Liver (tissue), 9 donors: ENCODE results near the gene CEP164. TPM values are rescaled to one million over a fixed set of nuclear protein-coding genes. Genes with fewer than 3 reads are reported as not detected.

Experiments used
- DNase-seq: peaks from one replicate; pipeline ENCODE4 v3.0.0-alpha.2; 2017; ENCODE audit warnings: low spot score
- H3K27ac ChIP-seq, 2 donors: one replicate each; pipeline ENCODE4 v1.7.0; 2013; ENCODE audit warnings: inconsistent platforms in 2 of 2, low read length in 2 of 2, control low read depth in 1 of 2, low read depth in 1 of 2, mild to moderate bottlenecking in 1 of 2
- H3K27me3 ChIP-seq, 4 donors: one replicate each; pipeline versions ENCODE4 v1.6.1 to v1.7.0; 2013; ENCODE audit warnings: low read length in 3 of 4, inconsistent platforms in 1 of 4, mild to moderate bottlenecking in 1 of 4, moderate library complexity in 1 of 4; ENCODE audit not compliant: control insufficient read depth in 4 of 4, insufficient read depth in 4 of 4
- H3K36me3 ChIP-seq, 4 donors: one replicate each; pipeline versions ENCODE4 v1.6.1 to v1.7.0; 2013; ENCODE audit warnings: low read length in 3 of 4, mild to moderate bottlenecking in 3 of 4, low read depth in 1 of 4, moderate library complexity in 1 of 4; ENCODE audit not compliant: control insufficient read depth in 4 of 4, insufficient read depth in 3 of 4
- H3K4me1 ChIP-seq, 4 donors: one replicate each; pipeline versions ENCODE4 v1.6.1 to v1.7.0; 2013; ENCODE audit warnings: low read length in 3 of 4, mild to moderate bottlenecking in 3 of 4, moderate library complexity in 1 of 4; ENCODE audit not compliant: control insufficient read depth in 4 of 4, insufficient read depth in 4 of 4
- H3K4me3 ChIP-seq, 3 donors: one replicate each; pipeline versions ENCODE4 v1.6.1 to v1.7.0; 2013; ENCODE audit warnings: low read length in 3 of 3, control low read depth in 1 of 3, low read depth in 1 of 3, mild to moderate bottlenecking in 1 of 3
- H3K9ac ChIP-seq, 2 donors: one replicate each; pipeline ENCODE4 v1.7.0; 2013; ENCODE audit warnings: low read length in 2 of 2, mild to moderate bottlenecking in 2 of 2, moderate library complexity in 2 of 2, control low read depth in 1 of 2, low read depth in 1 of 2
- H3K9me3 ChIP-seq, 4 donors: one replicate each; pipeline versions ENCODE4 v1.6.1 to v1.7.0; 2013; ENCODE audit warnings: low read length in 3 of 4; ENCODE audit not compliant: control insufficient read depth in 4 of 4
- CTCF ChIP-seq: fragments of 150-350 bp; IDR thresholded peaks from 2 replicates; pipeline ENCODE4 v1.5.1; 2017; ENCODE audit warnings: improper control_type of control experiment, low read depth, low read length; ENCODE audit not compliant: missing input control
- FOXA1 ChIP-seq: IDR thresholded peaks from 2 replicates; pipeline ENCODE4 v1.6.1; 2016; ENCODE audit warnings: antibody characterized with exemption
- FOXA2 ChIP-seq: IDR thresholded peaks from 2 replicates; pipeline ENCODE4 v1.6.1; 2016; ENCODE audit warnings: antibody characterized with exemption
- GABPA ChIP-seq, 2 donors: IDR thresholded peaks in 1 of 2; conservative IDR thresholded peaks in 1 of 2; 2 replicates each; pipeline ENCODE4 v1.6.1; 2016; ENCODE audit warnings: antibody characterized with exemption in 2 of 2, mild to moderate bottlenecking in 1 of 2, moderate library complexity in 1 of 2
- HNF4G ChIP-seq: IDR thresholded peaks from 2 replicates; pipeline ENCODE4 v1.6.1; 2016; ENCODE audit warnings: antibody characterized with exemption
- JUND ChIP-seq, 2 donors: IDR thresholded peaks; 2 replicates each; pipeline ENCODE4 v1.6.1; 2016; ENCODE audit warnings: antibody characterized with exemption in 2 of 2
- NR2F2 ChIP-seq: IDR thresholded peaks from 2 replicates; pipeline ENCODE4 v1.6.1; 2016; ENCODE audit warnings: antibody characterized with exemption
- RAD21 ChIP-seq, 2 donors: IDR thresholded peaks; 2 replicates each; pipeline ENCODE4 v1.6.1; 2016; ENCODE audit warnings: antibody characterized with exemption in 2 of 2, mild to moderate bottlenecking in 2 of 2
- RXRA ChIP-seq, 2 donors: IDR thresholded peaks; 2 replicates each; pipeline ENCODE4 v1.6.1; 2017 to 2018; ENCODE audit warnings: antibody characterized with exemption in 2 of 2, mild to moderate bottlenecking in 1 of 2
- SP1 ChIP-seq: IDR thresholded peaks from 2 replicates; pipeline ENCODE4 v1.6.1; 2018; ENCODE audit warnings: antibody characterized with exemption, mild to moderate bottlenecking
- TAF1 ChIP-seq: conservative IDR thresholded peaks from 2 replicates; pipeline ENCODE4 v1.6.1; 2016; ENCODE audit warnings: antibody characterized with exemption, mild to moderate bottlenecking
- YY1 ChIP-seq: IDR thresholded peaks from 2 replicates; pipeline ENCODE4 v1.6.1; 2016; ENCODE audit warnings: antibody characterized with exemption, mild to moderate bottlenecking
- ZBTB33 ChIP-seq: IDR thresholded peaks from 2 replicates; pipeline ENCODE4 v1.6.1; 2016; ENCODE audit warnings: antibody characterized with exemption
- WGBS: extraction: QIAGEN DNeasy Blood & Tissue Kit; methylation state at CpG from one replicate; pipeline ENCODE4 v1.1.7; 2013; 5-methylcytosine and 5-hydroxymethylcytosine counted together
- polyA plus RNA-seq, 2 donors: library from polyadenylated mRNA; stranded (reverse) in 1 of 2; unstranded in 1 of 2; fragments of 200-250 nt in 1 of 2; fragments of >200 nt in 1 of 2; fragmentation: Nextera tagmentation in 1 of 2; extraction: Ambion mirVana in 1 of 2; gene quantifications; one replicate each; pipeline versions ENCODE4 v1.2.1 to v1.2.3, GENCODE V29; 2013 to 2015
- total RNA-seq, 2 donors: library from RNA; depleted of rRNA; stranded (reverse); fragments of >200 nt; gene quantifications; one replicate each; pipeline ENCODE4 v1.2.3, GENCODE V29; 2014
- TF ChIP-seq, protein P1 (sequence below): IDR thresholded peaks from 2 replicates; pipeline ENCODE4 v1.6.1; 2016; ENCODE audit warnings: antibody characterized with exemption
- TF ChIP-seq, protein P2 (sequence below): IDR thresholded peaks from 2 replicates; pipeline ENCODE4 v1.6.1; 2016; ENCODE audit warnings: antibody characterized with exemption, mild to moderate bottlenecking
- TF ChIP-seq, protein P3 (sequence below): IDR thresholded peaks from 2 replicates; pipeline ENCODE4 v1.6.1; 2016; ENCODE audit warnings: antibody characterized with exemption
- donor health status: healthy.
- donor health status: healthy.
- donor health status: healthy.
- donor health status: healthy.
- donor health status: healthy.

The CEP164 gene
- total and polyA plus RNA-seq, 4 donors: 4.1 to 12.3 (median 5.9) TPM

DNA sequence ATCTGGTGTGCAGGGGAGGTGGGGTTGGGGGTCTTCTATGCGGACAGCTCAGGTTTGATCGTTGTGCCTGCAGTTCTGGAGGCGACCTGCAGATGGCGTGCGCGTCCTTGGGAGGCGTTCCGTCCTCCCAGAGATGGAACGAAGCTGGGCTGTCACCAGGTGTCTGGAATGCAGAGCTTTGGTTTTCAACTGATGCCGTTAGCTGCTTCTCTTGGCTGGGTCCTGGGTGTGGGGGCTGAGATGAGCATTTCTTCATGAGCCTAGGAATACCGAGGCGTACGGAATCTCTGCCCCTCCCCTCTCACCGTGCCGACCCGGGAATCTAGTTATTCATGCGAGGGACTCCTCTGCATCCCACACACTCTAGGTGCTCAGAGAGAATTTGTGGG lies 98.6 kb downstream of the CEP164 start:
- TF ChIP-seq CTCF (peak; percentile 88), RAD21 (IDR thresholded peaks at IDR 0.05) (peak; percentile 81 to 88), GABPA (IDR thresholded peaks at IDR 0.05 in 1 of 2, conservative IDR thresholded peaks at IDR 0.05 in 1 of 2) (no peak)
- no peak overlapping the region for H3K9ac ChIP-seq
- WGBS: 7% methylated on average over 17 of the region's 17 CpGs
- H3K9me3 ChIP-seq: no peaks in the 10 kb centered on the region
- H3K27me3 ChIP-seq: no peaks in the 10 kb centered on the region
- no peak overlapping the region for H3K27ac ChIP-seq
- DNase-seq: peak; percentile 77
- peaks cover 0 to 4% (median 0%) of the 10 kb centered on the region in 4 donors for H3K4me1 ChIP-seq
- H3K4me3 ChIP-seq: no peak overlapping the region
- no peaks in the 10 kb centered on the region for H3K36me3 ChIP-seq

- Histone ChIP-seq H3K9ac (no peak overlapping the region), H3K9me3 (no peaks in the 10 kb centered on the region), H3K36me3 (no peaks in the 10 kb centered on the region), H3K27me3 (no peaks in the 10 kb centered on the region), H3K4me1 (peaks cover 0 to 4% (median 0%) of the 10 kb centered on the region in 4 donors), H3K27ac (no peak overlapping the region), H3K4me3 (no peak overlapping the region)
- TF ChIP-seq NR2F2: no peak
- no peak for TF ChIP-seq TAF1
- TF ChIP-seq GABPA (IDR thresholded peaks at IDR 0.05 in 1 of 2, conservative IDR thresholded peaks at IDR 0.05 in 1 of 2): no peak
- no peak for TF ChIP-seq JUND (IDR thresholded peaks at IDR 0.05)
- no peak for TF ChIP-seq FOXA1
- TF ChIP-seq HNF4G: no peak
- TF ChIP-seq, protein P1, sequence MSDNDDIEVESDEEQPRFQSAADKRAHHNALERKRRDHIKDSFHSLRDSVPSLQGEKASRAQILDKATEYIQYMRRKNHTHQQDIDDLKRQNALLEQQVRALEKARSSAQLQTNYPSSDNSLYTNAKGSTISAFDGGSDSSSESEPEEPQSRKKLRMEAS: no peak
- TF ChIP-seq ZBTB33: no peak
- TF ChIP-seq SP1: no peak
- TF ChIP-seq RXRA (IDR thresholded peaks at IDR 0.05): no peak
- no peak for TF ChIP-seq FOXA2
- TF ChIP-seq, protein P2, sequence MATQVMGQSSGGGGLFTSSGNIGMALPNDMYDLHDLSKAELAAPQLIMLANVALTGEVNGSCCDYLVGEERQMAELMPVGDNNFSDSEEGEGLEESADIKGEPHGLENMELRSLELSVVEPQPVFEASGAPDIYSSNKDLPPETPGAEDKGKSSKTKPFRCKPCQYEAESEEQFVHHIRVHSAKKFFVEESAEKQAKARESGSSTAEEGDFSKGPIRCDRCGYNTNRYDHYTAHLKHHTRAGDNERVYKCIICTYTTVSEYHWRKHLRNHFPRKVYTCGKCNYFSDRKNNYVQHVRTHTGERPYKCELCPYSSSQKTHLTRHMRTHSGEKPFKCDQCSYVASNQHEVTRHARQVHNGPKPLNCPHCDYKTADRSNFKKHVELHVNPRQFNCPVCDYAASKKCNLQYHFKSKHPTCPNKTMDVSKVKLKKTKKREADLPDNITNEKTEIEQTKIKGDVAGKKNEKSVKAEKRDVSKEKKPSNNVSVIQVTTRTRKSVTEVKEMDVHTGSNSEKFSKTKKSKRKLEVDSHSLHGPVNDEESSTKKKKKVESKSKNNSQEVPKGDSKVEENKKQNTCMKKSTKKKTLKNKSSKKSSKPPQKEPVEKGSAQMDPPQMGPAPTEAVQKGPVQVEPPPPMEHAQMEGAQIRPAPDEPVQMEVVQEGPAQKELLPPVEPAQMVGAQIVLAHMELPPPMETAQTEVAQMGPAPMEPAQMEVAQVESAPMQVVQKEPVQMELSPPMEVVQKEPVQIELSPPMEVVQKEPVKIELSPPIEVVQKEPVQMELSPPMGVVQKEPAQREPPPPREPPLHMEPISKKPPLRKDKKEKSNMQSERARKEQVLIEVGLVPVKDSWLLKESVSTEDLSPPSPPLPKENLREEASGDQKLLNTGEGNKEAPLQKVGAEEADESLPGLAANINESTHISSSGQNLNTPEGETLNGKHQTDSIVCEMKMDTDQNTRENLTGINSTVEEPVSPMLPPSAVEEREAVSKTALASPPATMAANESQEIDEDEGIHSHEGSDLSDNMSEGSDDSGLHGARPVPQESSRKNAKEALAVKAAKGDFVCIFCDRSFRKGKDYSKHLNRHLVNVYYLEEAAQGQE: no peak
- TF ChIP-seq, protein P3, sequence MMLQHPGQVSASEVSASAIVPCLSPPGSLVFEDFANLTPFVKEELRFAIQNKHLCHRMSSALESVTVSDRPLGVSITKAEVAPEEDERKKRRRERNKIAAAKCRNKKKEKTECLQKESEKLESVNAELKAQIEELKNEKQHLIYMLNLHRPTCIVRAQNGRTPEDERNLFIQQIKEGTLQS: no peak
- no peak for TF ChIP-seq CTCF
- no peak for TF ChIP-seq YY1
- WGBS: 86% methylated on average over 7 of the region's 7 CpGs
- no peak for DNase-seq
These were observed 99.3 kb downstream of the CEP164 start for GRCh38 chr11:117426941-117427340.
